GM12878 (cell line): ENCODE data around the gene ZBTB9.

Experiments used
- CTCF ChIP-seq, 3 experiments: IDR thresholded peaks in 2 of 3; conservative IDR thresholded peaks in 1 of 3; 2 replicates each; pipeline ENCODE4 v1.5.1; 2011; ENCODE audit warnings: low read depth in 3 of 3, low read length in 3 of 3, mild to moderate bottlenecking in 3 of 3, control low read depth in 2 of 3, moderate library complexity in 2 of 3, inconsistent platforms in 1 of 3, mixed read lengths in 1 of 3; ENCODE audit not compliant: control insufficient read depth in 2 of 3, insufficient read depth in 1 of 3; ENCODE audit errors: extremely low read depth in 1 of 3
- EZH2 ChIP-seq: IDR thresholded peaks from 2 replicates; pipeline ENCODE4 v1.6.1; 2012; ENCODE audit warnings: low read depth, mild to moderate bottlenecking, control low read depth, inconsistent platforms, low read length, borderline replicate concordance; ENCODE audit not compliant: control insufficient read depth
- POLR2A ChIP-seq: IDR thresholded peaks from 2 replicates; pipeline ENCODE4 v1.6.1; 2011; ENCODE audit warnings: low read depth, mild to moderate bottlenecking, low read length
- SP1 ChIP-seq: IDR thresholded peaks from one replicate; pipeline ENCODE4 v1.6.1; 2011; ENCODE audit warnings: low read depth, low read length
- SPI1 ChIP-seq: IDR thresholded peaks from 2 replicates; pipeline ENCODE4 v1.6.1; 2011; ENCODE audit warnings: low read depth, mild to moderate bottlenecking, low read length, moderate library complexity, borderline replicate concordance; ENCODE audit not compliant: insufficient read depth
- YY1 ChIP-seq: IDR thresholded peaks from 2 replicates; pipeline ENCODE4 v1.6.1; 2011; ENCODE audit warnings: low read depth, mild to moderate bottlenecking, low read length

GRCh38 chr6:33504486-33504885 lies 50.1 kb downstream of the ZBTB9 start:
- TF ChIP-seq SP1, result no peak
- TF ChIP-seq EZH2, result no peak
- TF ChIP-seq YY1, result no peak
- no peak for TF ChIP-seq CTCF (IDR thresholded peaks at IDR 0.05 in 2 of 3, conservative IDR thresholded peaks at IDR 0.05 in 1 of 3; ENCODE audit: control insufficient read depth in 2 of 3, extremely low read depth in 1 of 3, insufficient read depth in 1 of 3, low read depth in 3 of 3, low read length in 3 of 3)
- TF ChIP-seq POLR2A, result no peak
- no peak for TF ChIP-seq SPI1
